HepG2 (cell line): ENCODE measurements around the gene GRAMD4. TPM values are rescaled to one million over a fixed set of nuclear protein-coding genes. Genes with fewer than 3 reads are reported as not detected.

Source experiments
- ATAC-seq: fragments of 200-7000 bp; cut with Tn5 transposase; 3 replicates; pipeline ENCODE4 v1.9.1; 2020; ENCODE audit warnings: mild to moderate bottlenecking, moderate library complexity
- BruUV-seq: library from RNA; stranded (reverse); fragments of 400-500 nt; replicated peaks from 2 replicates; lab custom pipeline; 2021; lab: Mats Ljungman, UMichigan
- CTCF ChIA-PET: fragments of 300-600 bp; formaldehyde crosslinking; extraction: SDS; loops from one replicate; lab custom pipeline; 2021; ENCODE audit warnings: low total read pairs, inconsistent platforms, low intra/inter-chr PET ratio; lab: Yijun Ruan, JAX
- POLR2A ChIA-PET: fragments of 350-600 bp; sonication (Branson Sonifier 250); formaldehyde crosslinking; loops from one replicate; lab custom pipeline; 2020; ENCODE audit warnings: antibody characterized with exemption, inconsistent platforms; lab: Yijun Ruan, JAX
- DNase-seq: peaks from one replicate; pipeline ENCODE4 v3.0.0-alpha.2; 2015; ENCODE audit warnings: low spot score
- FAIRE-seq: peaks from 3 replicates; lab custom pipeline; 2011; peaks lifted over from hg19 to GRCh38; lab: Jason Lieb, UNC
- H2AFZ ChIP-seq: one replicate; pipeline ENCODE4 v1.6.1; 2011; ENCODE audit warnings: low read length, inconsistent platforms
- H3K27ac ChIP-seq: fragments of 300-600 bp; 3 replicates; pipeline ENCODE4 v1.8.0; 2011; ENCODE audit warnings: mixed run types, mild to moderate bottlenecking, mixed read lengths, low read length, inconsistent platforms; ENCODE audit not compliant: insufficient read depth; ENCODE audit errors: extremely low read length
- H3K27me3 ChIP-seq, 2 experiments: fragments of 200-600 bp in 1 of 2; 2 replicates in 1 of 2; 3 replicates in 1 of 2; pipeline versions ENCODE4 v1.6.0 to v1.8.0; 2011; ENCODE audit warnings: low read length in 2 of 2, mild to moderate bottlenecking in 2 of 2, moderate library complexity in 2 of 2, inconsistent platforms in 1 of 2; ENCODE audit not compliant: insufficient read depth in 2 of 2, control insufficient read depth in 1 of 2
- H3K36me3 ChIP-seq, 2 experiments: fragments of 200-600 bp in 1 of 2; replicated peaks in 1 of 2; 2 replicates in 1 of 2; 3 replicates in 1 of 2; pipeline versions ENCODE4 v1.5.1 to v1.8.0; 2011; ENCODE audit warnings: low read length in 2 of 2, inconsistent platforms in 1 of 2; ENCODE audit not compliant: insufficient read depth in 2 of 2, control insufficient read depth in 1 of 2
- H3K4me1 ChIP-seq: 2 replicates; pipeline ENCODE4 v1.5.1; 2012; ENCODE audit warnings: low read length, inconsistent platforms; ENCODE audit not compliant: insufficient read depth
- H3K4me2 ChIP-seq: 2 replicates; pipeline ENCODE4 v1.6.0; 2011; ENCODE audit warnings: low read depth, low read length, inconsistent platforms
- H3K4me3 ChIP-seq, 3 experiments: fragments of 200-600 bp in 1 of 3; sonication (generic), shearing (Covaris generic) in 1 of 3; replicated peaks in 1 of 3; 2 replicates each; pipeline ENCODE4 v1.5.1; 2011 to 2016; ENCODE audit warnings: low read length in 3 of 3, inconsistent platforms in 2 of 3, low read depth in 2 of 3, mild to moderate bottlenecking in 2 of 3, control low read depth in 1 of 3, mixed read lengths in 1 of 3; ENCODE audit not compliant: insufficient read depth in 1 of 3
- H3K79me2 ChIP-seq: one replicate; pipeline ENCODE4 v1.6.1; 2011; ENCODE audit warnings: low read length, inconsistent platforms; ENCODE audit not compliant: insufficient read depth
- H3K9ac ChIP-seq: 2 replicates; pipeline ENCODE4 v1.6.0; 2011; ENCODE audit warnings: mild to moderate bottlenecking, low read depth, low read length, inconsistent platforms; ENCODE audit not compliant: insufficient read depth
- H3K9me3 ChIP-seq: 2 replicates; pipeline ENCODE4 v1.5.1; 2012; ENCODE audit warnings: mild to moderate bottlenecking, low read length
- H4K20me1 ChIP-seq: 2 replicates; pipeline ENCODE4 v1.6.0; 2011; ENCODE audit warnings: inconsistent platforms, mild to moderate bottlenecking, low read length, moderate library complexity; ENCODE audit not compliant: insufficient read depth
- FOXM1 ChIP-seq: sonication (generic); formaldehyde crosslinking; IDR thresholded peaks from 2 replicates; pipeline ENCODE4 v1.5.0; 2020; ENCODE audit warnings: missing genetic modification reagents
- GATAD2A ChIP-seq: IDR thresholded peaks from 2 replicates; pipeline ENCODE4 v1.6.1; 2016
- JARID2 ChIP-seq: sonication (generic); formaldehyde crosslinking; IDR thresholded peaks from 2 replicates; pipeline ENCODE4 v1.8.1; 2023; ENCODE audit warnings: missing genetic modification reagents, inconsistent platforms; ENCODE audit not compliant: insufficient replicate concordance
- JDP2 ChIP-seq: sonication (generic); formaldehyde crosslinking; IDR thresholded peaks from 2 replicates; pipeline ENCODE4 v1.8.1; 2022; ENCODE audit warnings: missing genetic modification reagents, borderline replicate concordance
- MAFF ChIP-seq: IDR thresholded peaks from 2 replicates; pipeline ENCODE4 v1.6.1; 2011; ENCODE audit warnings: low read depth, low read length, improper control_type of control experiment
- NFRKB ChIP-seq: fragments of 450-650 bp; IDR thresholded peaks from 2 replicates; pipeline ENCODE4 v1.6.1; 2017
- POLR2AphosphoS5 ChIP-seq: IDR thresholded peaks from 2 replicates; pipeline ENCODE4 v1.6.1; 2012; ENCODE audit warnings: low read depth, low read length
- PRPF4 ChIP-seq: fragments of 200-400 bp; formaldehyde crosslinking; IDR thresholded peaks from 2 replicates; pipeline ENCODE4 v1.6.1; 2016; ENCODE audit warnings: low read length, low read depth; ENCODE audit not compliant: poor library complexity, severe bottlenecking
- SMAD1 ChIP-seq: sonication (generic); formaldehyde crosslinking; IDR thresholded peaks from 2 replicates; pipeline ENCODE4 v1.4.0; 2020; ENCODE audit warnings: missing genetic modification reagents, low read depth, mild to moderate bottlenecking, borderline replicate concordance
- ZBTB21 ChIP-seq: sonication (generic); formaldehyde crosslinking; IDR thresholded peaks from 2 replicates; pipeline ENCODE4 v1.4.0; 2020; ENCODE audit warnings: missing genetic modification reagents
- ZC3H13 ChIP-seq: sonication (generic); formaldehyde crosslinking; IDR thresholded peaks from 2 replicates; pipeline ENCODE4 v1.8.1; 2023; ENCODE audit warnings: mild to moderate bottlenecking, missing genetic modification reagents, moderate library complexity
- ZFP37 ChIP-seq: sonication (generic); formaldehyde crosslinking; IDR thresholded peaks from 2 replicates; pipeline ENCODE4 v1.4.0; 2020; ENCODE audit warnings: missing genetic modification reagents, borderline replicate concordance
- ZIK1 ChIP-seq: sonication (generic); formaldehyde crosslinking; IDR thresholded peaks from 2 replicates; pipeline ENCODE4 v1.5.0; 2020; ENCODE audit warnings: mild to moderate bottlenecking, low read depth, missing genetic modification reagents, borderline replicate concordance
- ZNF891 ChIP-seq: sonication (generic); formaldehyde crosslinking; IDR thresholded peaks from 2 replicates; pipeline ENCODE4 v1.5.0; 2020; ENCODE audit warnings: mild to moderate bottlenecking, missing genetic modification reagents
- WGBS: methylation state at CpG from one replicate; pipeline ENCODE4 v1.1.6; 2017; ENCODE audit warnings: low lambda C conversion rate; 5-methylcytosine and 5-hydroxymethylcytosine counted together
- in situ Hi-C: cut with HindIII; loops from 2 replicates; pipeline ENCODE4 v1.10.0; 2017; ENCODE audit warnings: low pct_unique_long_range_greater_than_20kb; ENCODE audit not compliant: extremely low pct_ligation_motif_present
- intact Hi-C: fragments of 100-400 bp; cut with micrococcal nuclease; formaldehyde crosslinking; loops from one replicate; pipeline ENCODE4 v1.10.0; 2022; ENCODE audit not compliant: unreplicated experiment
- polyA plus RNA-seq, 8 experiments: library from polyadenylated mRNA; depleted of rRNA in 3 of 8; stranded (reverse) in 7 of 8; unstranded in 1 of 8; fragments of >200 nt; fragmentation: Illumina TruSeq in 4 of 8; extraction: Trizol in 4 of 8; gene quantifications; 2 replicates each; pipeline versions ENCODE4 v1.2.1 to v1.2.3, GENCODE V29; 2011 to 2016; ENCODE audit warnings: low read depth in 4 of 8, missing spikeins in 1 of 8, mixed read lengths in 1 of 8; ENCODE audit not compliant: insufficient read depth in 1 of 8
- total RNA-seq, 5 experiments: library from RNA; depleted of rRNA; stranded (reverse); fragments of >200 nt; fragmentation: Illumina TruSeq; extraction: Trizol; gene quantifications; 2 replicates each; pipeline ENCODE4 v1.2.3, GENCODE V29; 2016; ENCODE audit warnings: low read depth in 1 of 5
- TF ChIP-seq, protein P1 (sequence below): IDR thresholded peaks from 2 replicates; pipeline ENCODE4 v1.6.1; 2016; ENCODE audit warnings: missing biosample characterization, missing genetic modification reagents, low read depth
- TF ChIP-seq, protein P2 (sequence below): sonication (generic); formaldehyde crosslinking; IDR thresholded peaks from 2 replicates; pipeline ENCODE4 v1.8.0; 2022; ENCODE audit warnings: missing genetic modification reagents, mild to moderate bottlenecking, borderline replicate concordance
- TF ChIP-seq, protein P3 (sequence below): sonication (generic); formaldehyde crosslinking; IDR thresholded peaks from 2 replicates; pipeline ENCODE4 v1.4.0; 2020; ENCODE audit warnings: mild to moderate bottlenecking, missing genetic modification reagents
- TF ChIP-seq, protein P4 (sequence below): sonication (generic); formaldehyde crosslinking; IDR thresholded peaks from 2 replicates; pipeline ENCODE4 v1.5.0; 2020; ENCODE audit warnings: missing genetic modification reagents
- TF ChIP-seq, protein P5 (sequence below): sonication (generic); formaldehyde crosslinking; IDR thresholded peaks from 2 replicates; pipeline ENCODE4 v1.5.0; 2020; ENCODE audit warnings: missing genetic modification reagents

The GRAMD4 gene
- total and polyA plus RNA-seq, 2 of the 13 experiments (the other 11 are each of a cell fraction or from before 2014, with no cell fraction given): 15.2 to 15.7 TPM

DNA sequence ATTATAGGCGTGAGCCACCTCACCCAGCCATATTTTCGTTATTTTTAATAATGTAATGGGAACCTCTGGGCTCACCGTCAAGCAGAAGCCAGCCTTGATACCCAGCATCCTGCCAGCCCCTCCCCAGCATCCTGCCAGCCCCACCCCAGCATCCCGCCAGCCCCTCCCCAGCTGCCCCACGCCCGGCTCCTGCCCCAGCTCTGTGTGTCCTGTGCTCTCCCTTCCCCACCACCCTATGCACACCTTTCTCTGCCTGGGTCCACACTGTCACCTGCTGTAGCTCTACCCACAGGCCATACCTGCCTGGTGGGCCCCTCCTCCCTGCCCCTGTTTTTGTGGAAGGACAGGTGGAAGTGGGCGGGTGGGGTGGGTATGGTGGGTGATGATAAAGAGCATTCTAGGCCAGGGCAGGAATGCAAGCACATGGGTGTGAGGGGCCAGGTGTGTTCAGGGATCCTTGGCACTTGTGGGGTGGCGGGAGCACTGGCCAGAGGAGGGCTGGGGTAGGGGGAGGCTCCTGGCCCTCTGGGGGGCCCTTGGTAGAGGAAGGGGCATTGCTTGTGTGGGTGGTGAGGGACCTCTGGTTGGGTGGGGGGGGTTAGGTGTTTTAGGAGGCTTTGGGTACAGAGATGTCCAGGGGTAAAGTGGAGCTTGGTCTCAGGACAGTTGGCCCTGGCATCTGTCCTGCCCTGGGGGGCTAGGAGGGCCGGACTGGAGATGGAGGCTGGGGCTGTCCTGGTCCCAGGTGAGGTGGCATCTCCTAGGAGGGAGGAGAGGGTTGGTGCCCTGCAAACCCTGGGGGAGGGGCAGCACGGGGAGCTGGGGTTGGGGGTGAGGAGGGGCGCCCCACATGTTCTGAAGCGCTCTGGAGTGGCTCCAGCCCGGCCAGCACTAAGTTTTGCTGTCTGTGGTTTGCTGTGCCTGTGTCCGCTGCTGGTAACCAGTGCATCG lies 25.9 kb upstream of the GRAMD4 start:
- ATAC-seq: no peak
- WGBS: 97% methylated on average over 10 of the region's 15 CpGs
- DNase-seq: no peak

More for the DNA sequence above, 25.9 kb upstream of the GRAMD4 start:
- no peaks in the 10 kb centered on the region for H3K36me3 ChIP-seq
- intact Hi-C loops: no loop called here
- ChIA-PET POLR2A (no interaction called here), CTCF (no interaction called here)
- H2AFZ ChIP-seq: no peak overlapping the region
- TF ChIP-seq, protein P1, sequence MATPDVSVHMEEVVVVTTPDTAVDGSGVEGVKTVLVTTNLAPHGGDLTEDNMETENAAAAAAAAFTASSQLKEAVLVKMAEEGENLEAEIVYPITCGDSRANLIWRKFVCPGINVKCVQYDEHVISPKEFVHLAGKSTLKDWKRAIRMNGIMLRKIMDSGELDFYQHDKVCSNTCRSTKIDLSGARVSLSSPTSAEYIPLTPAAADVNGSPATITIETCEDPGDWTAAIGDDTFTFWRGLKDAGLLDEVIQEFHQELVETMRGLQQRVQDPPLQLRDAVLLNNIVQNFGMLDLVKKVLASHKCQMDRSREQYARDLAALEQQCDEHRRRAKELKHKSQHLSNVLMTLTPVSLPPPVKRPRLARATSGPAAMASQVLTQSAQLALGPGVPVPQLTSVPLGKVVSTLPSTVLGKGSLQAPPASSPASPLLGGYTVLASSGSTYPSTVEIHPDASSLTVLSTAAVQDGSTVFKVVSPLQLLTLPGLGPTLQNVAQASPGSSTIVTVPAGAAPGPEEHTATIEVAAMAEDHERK (CRISPR knock-in tag): no peak
- TF ChIP-seq, protein P2, sequence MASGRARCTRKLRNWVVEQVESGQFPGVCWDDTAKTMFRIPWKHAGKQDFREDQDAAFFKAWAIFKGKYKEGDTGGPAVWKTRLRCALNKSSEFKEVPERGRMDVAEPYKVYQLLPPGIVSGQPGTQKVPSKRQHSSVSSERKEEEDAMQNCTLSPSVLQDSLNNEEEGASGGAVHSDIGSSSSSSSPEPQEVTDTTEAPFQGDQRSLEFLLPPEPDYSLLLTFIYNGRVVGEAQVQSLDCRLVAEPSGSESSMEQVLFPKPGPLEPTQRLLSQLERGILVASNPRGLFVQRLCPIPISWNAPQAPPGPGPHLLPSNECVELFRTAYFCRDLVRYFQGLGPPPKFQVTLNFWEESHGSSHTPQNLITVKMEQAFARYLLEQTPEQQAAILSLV: no peak
- TF ChIP-seq GATAD2A (CRISPR knock-in tag): no peak
- TF ChIP-seq, protein P3, sequence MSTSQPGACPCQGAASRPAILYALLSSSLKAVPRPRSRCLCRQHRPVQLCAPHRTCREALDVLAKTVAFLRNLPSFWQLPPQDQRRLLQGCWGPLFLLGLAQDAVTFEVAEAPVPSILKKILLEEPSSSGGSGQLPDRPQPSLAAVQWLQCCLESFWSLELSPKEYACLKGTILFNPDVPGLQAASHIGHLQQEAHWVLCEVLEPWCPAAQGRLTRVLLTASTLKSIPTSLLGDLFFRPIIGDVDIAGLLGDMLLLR (CRISPR knock-in tag): no peak
- TF ChIP-seq JDP2 (CRISPR knock-in tag): no peak
- TF ChIP-seq ZFP37 (CRISPR knock-in tag): no peak
- TF ChIP-seq PRPF4: no peak
- TF ChIP-seq ZNF891: no peak
- TF ChIP-seq POLR2AphosphoS5: no peak
- TF ChIP-seq, protein P4, sequence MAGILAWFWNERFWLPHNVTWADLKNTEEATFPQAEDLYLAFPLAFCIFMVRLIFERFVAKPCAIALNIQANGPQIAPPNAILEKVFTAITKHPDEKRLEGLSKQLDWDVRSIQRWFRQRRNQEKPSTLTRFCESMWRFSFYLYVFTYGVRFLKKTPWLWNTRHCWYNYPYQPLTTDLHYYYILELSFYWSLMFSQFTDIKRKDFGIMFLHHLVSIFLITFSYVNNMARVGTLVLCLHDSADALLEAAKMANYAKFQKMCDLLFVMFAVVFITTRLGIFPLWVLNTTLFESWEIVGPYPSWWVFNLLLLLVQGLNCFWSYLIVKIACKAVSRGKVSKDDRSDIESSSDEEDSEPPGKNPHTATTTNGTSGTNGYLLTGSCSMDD: no peak
- no peak for TF ChIP-seq ZBTB21 (CRISPR knock-in tag)
- no peak for TF ChIP-seq MAFF
- TF ChIP-seq JARID2 (CRISPR knock-in tag): no peak
- TF ChIP-seq ZIK1 (CRISPR knock-in tag): no peak
- TF ChIP-seq NFRKB: no peak
- no peak for TF ChIP-seq ZC3H13
- no peak for TF ChIP-seq SMAD1 (CRISPR knock-in tag)
- TF ChIP-seq, protein P5, sequence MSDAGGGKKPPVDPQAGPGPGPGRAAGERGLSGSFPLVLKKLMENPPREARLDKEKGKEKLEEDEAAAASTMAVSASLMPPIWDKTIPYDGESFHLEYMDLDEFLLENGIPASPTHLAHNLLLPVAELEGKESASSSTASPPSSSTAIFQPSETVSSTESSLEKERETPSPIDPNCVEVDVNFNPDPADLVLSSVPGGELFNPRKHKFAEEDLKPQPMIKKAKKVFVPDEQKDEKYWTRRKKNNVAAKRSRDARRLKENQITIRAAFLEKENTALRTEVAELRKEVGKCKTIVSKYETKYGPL (CRISPR knock-in tag): no peak
- no peak for TF ChIP-seq FOXM1 (CRISPR knock-in tag)
- H3K9me3 ChIP-seq: no peaks in the 10 kb centered on the region
- no TSS peak for BruUV-seq
- H3K4me3 ChIP-seq: no peak overlapping the region
- no peaks in the 10 kb centered on the region for H3K27me3 ChIP-seq
- in situ Hi-C loops: no loop called here
- no peaks in the 10 kb centered on the region for H3K4me1 ChIP-seq
- H3K9ac ChIP-seq: no peak overlapping the region
- H3K79me2 ChIP-seq: no peaks in the 10 kb centered on the region
- H3K4me2 ChIP-seq: no peak overlapping the region
- H4K20me1 ChIP-seq: no peaks in the 10 kb centered on the region
- no peak overlapping the region for H3K27ac ChIP-seq
- FAIRE-seq: no peak
